Motor neuron (in vitro differentiated cells): ENCODE results near the gene USP19. TPM values are rescaled to one million over a fixed set of nuclear protein-coding genes. Genes with fewer than 3 reads are reported as not detected.

Source experiments
- ATAC-seq, 8 experiments: fragments of 200-7000 bp; cut with Tn5 transposase; replicated peaks in 6 of 8; 2 replicates each; pipeline ENCODE4 v1.8.0; 2021; ENCODE audit warnings: mild to moderate bottlenecking in 8 of 8, moderate library complexity in 8 of 8
- H3K27ac ChIP-seq, 2 donors: fragments of 250-450 bp; sonication (Bioruptor Pico); 2 replicates each; pipeline ENCODE4 v1.9.0; 2021; ENCODE audit warnings: antibody characterized with exemption in 2 of 2, mild to moderate bottlenecking in 2 of 2, moderate library complexity in 1 of 2
- H3K4me1 ChIP-seq, 2 donors: fragments of 250-450 bp; sonication (Bioruptor Pico); replicated peaks in 1 of 2; 2 replicates each; pipeline ENCODE4 v1.6.1; 2021; ENCODE audit warnings: antibody characterized with exemption in 2 of 2, mild to moderate bottlenecking in 2 of 2, moderate library complexity in 1 of 2
- H3K4me3 ChIP-seq, 5 donors: fragments of 250-450 bp; sonication (Bioruptor Pico); 2 replicates each; pipeline ENCODE4 v1.9.0; 2021; ENCODE audit warnings: antibody characterized with exemption in 5 of 5, mild to moderate bottlenecking in 5 of 5, moderate library complexity in 4 of 5
- WGBS, 10 experiments: fragments of 450-650 bp; shearing (Covaris generic); methylation state at CpG; one replicate each; pipeline ENCODE4 v1.0.0; 2022; 5-methylcytosine and 5-hydroxymethylcytosine counted together
- in situ Hi-C, 9 experiments: fragments of 400-800 bp; cut with MboI; loops; one replicate each; pipeline ENCODE4 v1.15.0; 2021; ENCODE audit warnings: low sequenced_read_pairs in 9 of 9, low pct_unique_long_range_greater_than_20kb in 2 of 9; ENCODE audit not compliant: unreplicated experiment in 9 of 9
- total RNA-seq, 8 experiments: library from RNA; unstranded; fragments of 300-600 nt; gene quantifications; 2 replicates each; pipeline versions ENCODE4 v1.2.3 to v1.2.4, GENCODE V29; 2022

The USP19 gene
- total RNA-seq, 8 experiments from 2014 or later: 29.9 to 64.7 (median 36.3) TPM

DNA sequence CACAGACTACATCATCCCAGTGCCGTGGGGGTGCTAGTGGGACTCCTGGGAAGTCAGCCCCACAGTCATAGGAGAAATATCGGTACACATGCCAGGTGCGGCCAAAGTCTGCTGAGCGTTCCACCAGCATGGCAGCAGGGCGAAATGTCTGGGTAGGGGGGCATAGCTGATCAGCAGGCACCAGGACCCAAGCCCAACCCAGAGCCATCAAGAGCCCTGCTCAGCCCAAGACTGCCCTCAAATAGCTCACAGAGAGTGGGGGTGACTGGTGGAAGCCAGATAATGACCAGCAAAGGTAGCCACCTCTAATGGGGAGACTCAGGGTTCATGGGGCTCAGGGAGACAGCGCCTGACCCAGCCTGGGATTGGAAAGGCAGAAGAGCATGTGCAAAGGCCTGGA, 11.0 kb upstream of the USP19 start:
- 67 to 100% (median 94%) methylated on average over 1 to 5 of the region's 6 CpGs; no CpG with 5 or more reads in 4 of the 10 experiments for WGBS, 10 experiments
- no peak for ATAC-seq
- no peak overlapping the region for H3K4me3 ChIP-seq
- no peak overlapping the region for H3K27ac ChIP-seq
- in situ Hi-C loops: no loop called here
- H3K4me1 ChIP-seq: peaks cover 0 to 11% of the 10 kb centered on the region in 2 donors

GRCh38 chr3:49131040-49131439, 10.4 kb upstream of the USP19 start:
- no peak overlapping the region for H3K4me3 ChIP-seq
- no peak overlapping the region for H3K27ac ChIP-seq
- in situ Hi-C loops: no loop called here
- ATAC-seq: no peak
- peaks cover 0 to 11% of the 10 kb centered on the region in 2 donors for H3K4me1 ChIP-seq
- 60 to 100% (median 93%) methylated on average over 1 to 7 of the region's 12 CpGs; no CpG with 5 or more reads in 3 of the 10 experiments for WGBS, 10 experiments

GRCh38 chr3:49124991-49125670, 4.5 kb upstream of the USP19 start:
- in situ Hi-C loops: no loop called here
- H3K27ac ChIP-seq: no peak overlapping the region
- WGBS, 10 experiments: 80 to 100% (median 92%) methylated on average over 1 to 6 of the region's 14 CpGs; no CpG with 5 or more reads in 7 of the 10 experiments
- ATAC-seq: no peak
- no peaks in the 10 kb centered on the region for H3K4me1 ChIP-seq
- H3K4me3 ChIP-seq: no peak overlapping the region

- 62% methylated on average over 3 of the region's 7 CpGs; no CpG with 5 or more reads in 9 of the 10 experiments for WGBS, 10 experiments
- H3K4me3 ChIP-seq: no peak overlapping the region
- H3K27ac ChIP-seq: no peak overlapping the region
- in situ Hi-C loops: no loop called here
- no peak for ATAC-seq
- H3K4me1 ChIP-seq: peaks cover 6 to 7% of the 10 kb centered on the region in 2 donors
Measured at GRCh38 chr3:49124203-49124602, 3.6 kb upstream of the USP19 start.

DNA sequence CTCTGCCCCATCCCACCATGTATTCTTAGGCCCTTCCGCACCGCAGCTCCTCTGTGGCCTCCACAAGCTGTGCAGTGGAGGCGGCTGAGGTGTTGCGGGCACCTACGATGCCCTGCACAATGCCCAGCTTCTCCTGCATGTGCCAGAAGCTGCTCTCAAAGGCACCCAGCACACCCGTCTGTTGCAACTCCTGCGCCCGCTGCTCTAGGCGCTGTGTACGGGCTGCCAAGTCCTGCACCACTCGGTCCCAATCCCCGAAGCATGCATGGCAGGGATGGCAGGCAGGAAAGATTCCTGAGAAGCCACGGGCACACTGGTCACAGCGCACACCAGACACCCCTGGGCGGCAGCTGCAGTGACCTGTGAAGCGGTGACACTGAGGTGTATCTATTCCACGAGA, 3.1 kb upstream of the USP19 start:
- no peak overlapping the region for H3K4me3 ChIP-seq
- ATAC-seq: no peak
- 88 to 100% methylated on average over 4 to 9 of the region's 17 CpGs; no CpG with 5 or more reads in 8 of the 10 experiments for WGBS, 10 experiments
- H3K27ac ChIP-seq: no peak overlapping the region
- peaks cover 9 to 12% of the 10 kb centered on the region in 2 donors for H3K4me1 ChIP-seq
- in situ Hi-C loops: no loop called here

GRCh38 chr3:49122886-49123545, 2.4 kb upstream of the USP19 start:
- no peak for ATAC-seq
- in situ Hi-C loops: no loop called here
- 60 to 100% (median 90%) methylated on average over 1 to 4 of the region's 17 CpGs; no CpG with 5 or more reads in 4 of the 10 experiments for WGBS, 10 experiments
- H3K4me1 ChIP-seq: peaks cover 9 to 12% of the 10 kb centered on the region in 2 donors
- H3K4me3 ChIP-seq: no peak overlapping the region
- no peak overlapping the region for H3K27ac ChIP-seq

GRCh38 chr3:49122451-49122850, 1.8 kb upstream of the USP19 start:
- ATAC-seq: no peak
- in situ Hi-C loops: no loop called here
- no peak overlapping the region for H3K27ac ChIP-seq
- H3K4me1 ChIP-seq: peaks cover 9 to 12% of the 10 kb centered on the region in 2 donors
- 74 to 100% (median 80%) methylated on average over 1 to 6 of the region's 7 CpGs; no CpG with 5 or more reads in 7 of the 10 experiments for WGBS, 10 experiments
- H3K4me3 ChIP-seq: no peak overlapping the region

DNA sequence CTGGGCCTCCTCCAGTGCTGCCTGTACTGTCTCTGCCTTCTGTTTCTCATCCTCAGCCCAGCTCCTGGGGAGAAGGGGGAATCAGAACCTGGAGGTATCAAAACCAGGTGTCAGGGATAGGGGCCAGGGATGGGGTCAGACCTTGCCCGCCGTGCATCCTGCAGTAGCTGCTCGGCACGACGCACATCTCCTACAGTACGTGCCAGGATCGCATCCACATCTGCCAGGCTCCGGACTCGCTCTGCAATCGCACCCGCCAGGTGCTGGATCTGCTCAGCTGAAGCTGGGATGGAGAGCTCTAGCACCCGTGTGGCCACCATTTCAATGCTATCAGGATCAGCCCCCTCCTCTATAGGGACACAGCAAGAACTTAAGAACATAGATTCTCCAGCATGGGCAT, 1.4 kb upstream of the USP19 start:
- Histone ChIP-seq H3K4me3 (no peak overlapping the region), H3K27ac (no peak overlapping the region), H3K4me1 (peaks cover 9 to 12% of the 10 kb centered on the region in 2 donors)
- WGBS, 10 experiments: 96 to 100% methylated on average over 2 to 5 of the region's 12 CpGs; no CpG with 5 or more reads in 8 of the 10 experiments
- in situ Hi-C loops: no loop called here
- no peak for ATAC-seq

DNA sequence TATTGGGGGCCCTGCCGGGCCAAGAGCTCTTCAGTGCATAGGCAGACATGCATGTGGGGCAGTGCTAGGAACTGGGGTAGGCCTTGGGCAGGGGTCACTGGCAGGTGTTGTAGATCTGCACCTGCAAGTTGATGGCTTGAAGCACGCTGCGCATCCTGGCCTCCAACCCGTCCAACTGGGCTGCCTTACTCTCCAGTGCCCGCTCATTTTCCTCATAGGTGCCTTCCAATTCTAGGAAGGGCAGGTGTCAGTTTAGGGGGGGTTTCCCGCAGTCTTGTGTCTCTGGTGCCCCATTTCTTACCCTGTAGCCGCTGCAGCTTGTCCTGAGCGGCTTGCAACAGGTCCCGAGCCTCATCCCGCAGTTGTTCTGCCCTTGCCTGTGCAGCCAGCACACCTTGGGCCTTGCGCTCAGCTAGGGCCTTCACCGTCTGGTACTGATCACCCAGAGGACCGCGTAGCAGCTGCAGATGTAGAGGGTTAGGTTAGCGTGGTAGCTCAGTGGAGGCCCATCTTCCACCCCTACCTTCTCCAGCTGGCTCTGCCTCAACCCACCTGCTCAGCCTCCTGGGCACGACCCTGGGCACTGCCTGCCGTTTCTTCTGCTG, 611 bp upstream of the USP19 start:
- in situ Hi-C loops: no loop called here
- H3K27ac ChIP-seq: peak overlapping the region; percentile 93
- peak overlapping the region; percentile 69 to 97 (median 86) for H3K4me3 ChIP-seq
- ATAC-seq: no peak
- WGBS, 10 experiments: 68 to 100% (median 85%) methylated on average over 1 to 11 of the region's 17 CpGs; no CpG with 5 or more reads in 5 of the 10 experiments
- peaks cover 9 to 12% of the 10 kb centered on the region in 2 donors for H3K4me1 ChIP-seq

GRCh38 chr3:49120096-49120437, 556 bp downstream of the USP19 start:
- Histone ChIP-seq H3K27ac (peak overlapping the region; percentile 93), H3K4me3 (peak overlapping the region; percentile 69 to 97 (median 86)), H3K4me1 (peaks cover 9 to 12% of the 10 kb centered on the region in 2 donors)
- ATAC-seq: peak in 2 of 8 experiments; percentile 2 to 4
- in situ Hi-C loops: no loop called here
- 0 to 4% methylated on average over 2 to 5 of the region's 9 CpGs; no CpG with 5 or more reads in 8 of the 10 experiments for WGBS, 10 experiments

DNA sequence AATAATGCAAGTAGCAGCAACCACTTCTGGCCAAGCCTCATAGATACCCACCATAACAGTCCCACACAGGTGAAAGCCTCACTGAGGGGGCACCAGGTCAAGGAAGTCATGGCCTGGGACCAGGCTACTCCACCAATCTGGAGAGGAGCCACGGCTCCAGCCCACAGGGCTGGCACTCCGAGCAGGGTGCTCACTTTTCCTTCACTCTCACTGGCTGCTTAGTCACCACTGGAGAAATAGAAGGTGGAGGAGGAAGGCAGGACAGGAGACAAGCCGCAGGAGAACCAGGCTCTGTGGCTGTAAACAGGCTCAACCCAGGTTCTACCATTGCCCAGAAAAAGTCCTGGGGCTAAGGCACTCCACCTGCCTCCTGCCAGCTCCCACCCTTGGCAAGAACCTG, 1.2 kb downstream of the USP19 start:
- WGBS, 10 experiments: 0 to 93% (median 70%) methylated on average over 1 to 3 of the region's 3 CpGs; no CpG with 5 or more reads in 4 of the 10 experiments
- ATAC-seq: peak in 2 of 8 experiments; percentile 3 to 6
- H3K27ac ChIP-seq: peak overlapping the region in 1 of 2 donors; percentile 93
- in situ Hi-C loops: no loop called here
- H3K4me3 ChIP-seq: peak overlapping the region; percentile 69 to 97 (median 86)
- peaks cover 9 to 12% of the 10 kb centered on the region in 2 donors for H3K4me1 ChIP-seq

DNA sequence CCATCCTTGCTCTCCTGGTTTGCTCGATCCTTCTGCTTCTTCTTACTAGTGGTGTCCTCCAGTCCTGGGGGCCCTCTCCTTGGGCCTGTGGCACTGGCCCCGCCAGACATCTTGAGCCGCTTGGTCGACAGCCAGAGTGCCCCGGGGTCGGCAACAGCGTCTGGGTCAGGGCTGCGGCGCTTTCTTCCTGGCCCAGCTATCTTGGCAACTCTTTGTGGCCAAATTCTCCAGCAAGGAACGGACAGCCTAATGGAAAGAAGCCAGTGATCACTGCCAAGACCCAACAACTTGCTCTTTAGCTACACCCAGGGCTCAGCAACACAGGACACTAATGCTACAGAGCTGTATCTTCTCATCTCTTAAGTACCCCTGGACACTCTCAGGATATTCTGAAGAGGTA, 1.6 kb downstream of the USP19 start:
- H3K4me3 ChIP-seq: peak overlapping the region in 1 of 5 donors; percentile 87
- in situ Hi-C loops: no loop called here
- ATAC-seq: no peak
- H3K27ac ChIP-seq: no peak overlapping the region
- H3K4me1 ChIP-seq: peaks cover 9 to 12% of the 10 kb centered on the region in 2 donors
- WGBS, 10 experiments: 51 to 100% (median 90%) methylated on average over 1 to 10 of the region's 10 CpGs; no CpG with 5 or more reads in 4 of the 10 experiments

GRCh38 chr3:49112262-49112661, 8.4 kb downstream of the USP19 start:
- 86 to 100% (median 100%) methylated on average over 2 to 5 of the region's 14 CpGs; no CpG with 5 or more reads in 5 of the 10 experiments for WGBS, 10 experiments
- in situ Hi-C loops: no loop called here
- no peak for ATAC-seq

More at GRCh38 chr3:49112262-49112661, 8.4 kb downstream of the USP19 start:
- H3K27ac ChIP-seq: no peak overlapping the region
- H3K4me3 ChIP-seq: no peak overlapping the region
- H3K4me1 ChIP-seq: no peaks in the 10 kb centered on the region
